GM18505 (cell line): ENCODE data around the gene ARMC3.

Source experiments
- ATAC-seq: cut with Tn5 transposase; IDR thresholded peaks from one replicate; pipeline ENCODE4 v1.9.1; 2021; ENCODE audit not compliant: unreplicated experiment
- POLR2A ChIP-seq: IDR thresholded peaks from 4 replicates; pipeline ENCODE4 v1.6.1; 2011; ENCODE audit warnings: borderline replicate concordance; ENCODE audit not compliant: insufficient read depth, insufficient read length; ENCODE audit errors: extremely low read depth

Gene ARMC3

DNA sequence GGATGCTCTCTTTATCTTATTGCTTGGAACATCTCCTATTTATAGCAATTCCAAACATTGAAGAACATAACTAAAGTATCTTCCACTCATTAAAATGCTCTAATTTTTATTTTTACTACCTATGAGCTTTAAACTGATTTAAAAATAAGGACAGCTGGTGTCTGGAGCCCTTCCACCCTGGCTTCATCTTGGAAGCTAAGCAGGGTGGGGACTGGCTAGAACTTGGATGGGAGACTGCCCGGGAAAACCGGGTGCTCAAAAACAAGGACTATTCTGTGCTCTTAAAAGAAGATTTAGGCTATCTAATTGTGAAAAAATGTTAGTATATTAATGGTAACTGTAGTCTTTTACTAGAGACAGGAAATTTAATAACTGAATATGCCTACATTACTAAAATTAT is 69.2 kb downstream of the ARMC3 start:
- no peak for TF ChIP-seq POLR2A
- no peak for ATAC-seq

DNA sequence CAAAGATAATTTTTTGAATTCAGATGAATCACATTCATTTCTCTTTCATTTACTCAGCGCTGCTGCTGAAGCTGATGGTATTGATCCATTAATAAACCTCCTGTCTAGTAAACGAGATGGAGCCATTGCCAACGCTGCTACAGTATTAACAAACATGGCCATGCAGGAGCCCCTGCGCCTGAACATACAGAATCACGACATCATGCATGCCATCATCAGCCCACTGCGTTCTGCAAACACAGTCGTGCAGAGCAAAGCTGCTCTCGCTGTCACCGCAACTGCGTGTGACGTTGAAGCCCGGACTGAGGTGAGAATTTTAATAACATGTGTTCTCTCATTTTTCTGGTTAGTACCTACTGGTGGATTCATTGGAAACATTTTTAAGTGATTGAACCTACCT is 70.2 kb downstream of the ARMC3 start:
- TF ChIP-seq POLR2A, result no peak
- ATAC-seq, result no peak

- TF ChIP-seq POLR2A, result no peak
- no peak for ATAC-seq
Observed at GRCh38 chr10:22999942-23000341, 72.1 kb downstream of the ARMC3 start.

- TF ChIP-seq POLR2A, result no peak
- no peak for ATAC-seq
Observed at GRCh38 chr10:23001901-23002516, 74.2 kb downstream of the ARMC3 start.

DNA sequence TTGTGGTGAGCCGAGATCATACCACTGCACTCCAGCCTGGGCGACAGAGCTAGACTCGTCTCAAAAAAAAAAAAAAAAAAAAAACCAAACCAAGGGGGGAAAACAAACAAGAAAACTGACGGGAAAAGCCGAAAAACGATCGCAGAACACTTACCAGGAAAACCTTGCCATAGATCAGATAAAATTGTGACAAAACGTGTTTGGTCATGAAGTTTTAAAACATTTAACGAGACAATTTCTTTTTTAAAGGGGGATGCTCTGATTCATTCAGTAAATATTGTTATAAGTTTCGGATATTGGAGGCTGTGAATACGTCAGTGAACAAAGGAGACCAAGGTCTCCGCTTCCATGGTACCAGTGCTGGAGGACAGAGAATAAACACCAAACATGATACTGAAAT is 77.3 kb downstream of the ARMC3 start:
- ATAC-seq, result no peak
- TF ChIP-seq POLR2A, result no peak

DNA sequence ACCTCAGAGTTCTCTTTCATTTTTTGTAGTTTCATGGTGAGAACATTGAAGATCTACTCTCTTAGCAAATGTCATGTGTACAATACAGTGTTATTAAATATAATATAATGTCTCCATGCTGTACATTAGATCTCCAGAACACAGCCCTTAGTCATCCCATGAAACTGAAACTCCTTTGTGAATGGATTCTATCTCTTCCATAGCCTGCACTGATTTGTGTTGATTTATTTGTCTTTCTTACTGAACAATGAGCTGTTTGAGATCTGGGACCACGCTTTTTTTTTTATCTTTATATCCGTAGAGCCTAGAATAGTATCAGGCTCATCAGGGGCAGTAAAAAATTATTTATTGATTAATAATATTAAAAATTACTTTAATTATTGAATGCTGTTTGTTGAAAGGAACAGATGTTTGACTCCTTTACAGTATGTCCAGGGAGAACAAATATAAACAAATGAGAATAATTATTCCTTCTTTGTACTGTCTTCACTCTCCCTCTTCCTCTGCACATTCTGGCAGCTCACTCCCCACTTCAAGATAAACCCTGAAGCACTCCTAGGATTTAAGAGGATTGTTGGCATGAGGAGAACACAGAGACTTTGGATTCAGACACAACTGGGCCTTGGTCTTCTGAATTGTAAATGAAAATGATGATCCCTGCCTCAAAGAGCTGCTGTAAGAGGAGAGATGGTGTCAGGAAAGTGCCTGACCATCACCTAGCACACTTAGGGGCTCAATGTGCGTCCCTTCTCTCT is 85.9 kb downstream of the ARMC3 start:
- no peak for TF ChIP-seq POLR2A
- no peak for ATAC-seq

GRCh38 chr10:23015021-23015707 is 87.3 kb downstream of the ARMC3 start:
- TF ChIP-seq POLR2A, result no peak
- ATAC-seq, result peak; percentile 88

- no peak for ATAC-seq
Observed at GRCh38 chr10:23016636-23017035, 88.8 kb downstream of the ARMC3 start.

DNA sequence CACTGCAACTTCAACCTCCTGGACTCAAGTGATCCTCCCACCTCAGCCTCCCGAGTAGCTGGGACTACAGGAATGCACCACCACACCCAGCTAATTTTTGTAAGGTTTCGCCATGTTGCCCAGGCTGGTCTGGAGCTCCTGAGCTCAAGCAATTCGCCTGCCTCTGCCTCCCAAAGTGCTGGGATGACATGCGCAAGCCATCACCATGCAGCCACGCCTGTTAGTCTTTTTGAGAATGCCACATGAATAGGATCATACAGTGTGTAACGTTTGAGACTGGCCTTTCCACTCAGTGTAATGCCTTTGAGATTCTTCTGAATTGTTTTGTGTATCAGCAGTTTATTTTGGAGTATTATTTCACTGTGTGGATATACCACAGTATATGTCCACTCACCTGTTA is 91.8 kb downstream of the ARMC3 start:
- TF ChIP-seq POLR2A, result no peak
- ATAC-seq, result no peak

More at GRCh38 chr10:23016636-23017035, 88.8 kb downstream of the ARMC3 start:
- TF ChIP-seq POLR2A, result no peak

- no peak for ATAC-seq
- TF ChIP-seq POLR2A, result no peak
Observed at GRCh38 chr10:23021430-23021829, 93.6 kb downstream of the ARMC3 start.

DNA sequence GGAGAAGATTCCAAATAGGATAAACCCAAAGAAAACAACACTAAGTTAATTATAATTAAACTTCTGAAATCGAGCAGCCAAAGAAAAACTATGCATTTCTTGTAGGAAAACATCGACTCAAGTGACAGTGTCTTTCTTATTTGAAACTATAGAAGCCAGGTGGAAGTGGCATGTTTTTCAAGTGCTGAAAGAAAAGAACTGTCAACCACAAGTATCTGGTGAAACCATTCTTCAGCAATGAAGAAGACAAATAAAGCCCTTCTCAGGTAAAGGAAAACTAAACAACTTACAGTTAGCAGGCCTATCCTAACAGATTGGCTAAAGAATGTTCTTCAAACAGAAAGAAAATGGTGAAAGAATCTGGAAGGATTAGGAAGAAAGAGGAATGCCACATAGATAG is 96.1 kb downstream of the ARMC3 start:
- TF ChIP-seq POLR2A, result no peak
- ATAC-seq, result no peak

GRCh38 chr10:23031318-23031717 is 103.5 kb downstream of the ARMC3 start:
- TF ChIP-seq POLR2A, result no peak
- no peak for ATAC-seq

DNA sequence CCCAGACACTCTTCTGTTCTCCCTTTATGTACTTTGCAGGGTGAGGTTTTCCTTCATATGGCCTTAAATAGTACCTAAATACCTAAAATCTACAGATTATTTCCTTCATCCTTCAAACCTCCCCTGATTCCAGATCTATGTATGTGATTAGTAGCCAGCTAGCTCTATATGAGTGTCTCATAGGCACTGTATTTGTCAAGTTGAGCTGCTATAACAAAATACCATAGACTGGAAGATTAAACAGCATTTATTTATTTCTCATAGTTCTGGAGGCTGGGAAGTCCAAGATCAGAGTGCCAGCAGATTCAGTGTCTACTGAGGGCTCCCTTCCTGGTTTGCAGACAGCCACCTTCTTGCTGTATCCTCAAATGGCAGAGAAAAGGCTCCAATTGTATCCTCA is 106.9 kb downstream of the ARMC3 start:
- no peak for ATAC-seq
- no peak for TF ChIP-seq POLR2A

DNA sequence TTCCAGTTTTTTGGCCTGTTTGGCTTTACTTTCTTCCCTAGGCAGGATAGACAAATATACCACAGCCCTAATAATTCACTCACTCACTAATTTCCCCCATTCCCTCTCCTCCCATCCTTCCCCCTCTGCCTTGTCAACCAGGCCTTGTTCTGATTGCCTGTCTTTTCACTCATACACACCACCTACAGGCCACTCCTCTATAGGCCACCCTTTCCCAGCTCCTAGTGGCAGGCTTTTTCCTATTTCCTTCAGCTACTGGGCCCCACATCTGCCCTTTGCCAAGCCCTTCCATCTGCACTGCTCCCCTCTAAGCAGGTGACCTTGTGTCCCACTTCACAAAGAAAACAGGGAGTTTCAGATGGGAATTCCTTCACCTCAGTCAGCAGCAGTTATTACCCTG is 107.7 kb downstream of the ARMC3 start:
- ATAC-seq, result no peak
- TF ChIP-seq POLR2A, result no peak
